HG02981 (cell line): Measurements from ENCODE around the gene OR1F1.
"Not testable (repeated sequence)": the region's sequence is repeated elsewhere in the genome, so short reads cannot be mapped to it uniquely, and the experiment has no call there.

ENCODE experiments used
- ATAC-seq: cut with Tn5 transposase; IDR thresholded peaks from one replicate; pipeline ENCODE4 v1.9.1; 2021; ENCODE audit warnings: mild to moderate bottlenecking, moderate library complexity; ENCODE audit not compliant: unreplicated experiment

OR1F1 gene

GRCh38 chr16:3173892-3174617, 13.9 kb upstream of the OR1F1 start:
- ATAC-seq = no peak

DNA sequence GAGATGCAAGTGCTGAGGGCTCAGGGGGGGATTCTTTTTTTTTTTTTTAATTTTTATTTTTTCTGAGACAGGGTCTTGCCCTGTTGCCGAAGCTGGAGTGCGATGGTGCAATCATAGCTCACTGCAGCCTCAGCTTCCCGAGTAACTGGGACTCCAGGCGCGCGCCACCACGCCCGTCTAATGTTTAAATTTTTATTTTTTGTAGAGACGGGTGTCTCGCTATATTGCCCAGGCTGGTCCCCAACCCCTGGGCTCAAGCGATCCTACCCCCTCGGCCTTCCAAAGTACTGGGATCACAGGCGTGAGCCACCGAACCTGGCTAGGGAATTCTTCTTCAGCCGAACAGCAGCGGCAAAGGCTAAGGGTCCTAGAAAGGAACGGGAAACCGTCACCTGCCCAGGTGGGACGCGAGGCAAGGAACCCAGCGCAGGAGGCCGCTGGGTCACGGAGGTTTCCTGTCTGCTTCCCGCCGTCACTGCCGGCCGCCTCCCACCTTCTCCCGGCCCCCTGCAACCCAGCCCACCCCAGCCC, 13.3 kb upstream of the OR1F1 start:
- ATAC-seq = no peak

DNA sequence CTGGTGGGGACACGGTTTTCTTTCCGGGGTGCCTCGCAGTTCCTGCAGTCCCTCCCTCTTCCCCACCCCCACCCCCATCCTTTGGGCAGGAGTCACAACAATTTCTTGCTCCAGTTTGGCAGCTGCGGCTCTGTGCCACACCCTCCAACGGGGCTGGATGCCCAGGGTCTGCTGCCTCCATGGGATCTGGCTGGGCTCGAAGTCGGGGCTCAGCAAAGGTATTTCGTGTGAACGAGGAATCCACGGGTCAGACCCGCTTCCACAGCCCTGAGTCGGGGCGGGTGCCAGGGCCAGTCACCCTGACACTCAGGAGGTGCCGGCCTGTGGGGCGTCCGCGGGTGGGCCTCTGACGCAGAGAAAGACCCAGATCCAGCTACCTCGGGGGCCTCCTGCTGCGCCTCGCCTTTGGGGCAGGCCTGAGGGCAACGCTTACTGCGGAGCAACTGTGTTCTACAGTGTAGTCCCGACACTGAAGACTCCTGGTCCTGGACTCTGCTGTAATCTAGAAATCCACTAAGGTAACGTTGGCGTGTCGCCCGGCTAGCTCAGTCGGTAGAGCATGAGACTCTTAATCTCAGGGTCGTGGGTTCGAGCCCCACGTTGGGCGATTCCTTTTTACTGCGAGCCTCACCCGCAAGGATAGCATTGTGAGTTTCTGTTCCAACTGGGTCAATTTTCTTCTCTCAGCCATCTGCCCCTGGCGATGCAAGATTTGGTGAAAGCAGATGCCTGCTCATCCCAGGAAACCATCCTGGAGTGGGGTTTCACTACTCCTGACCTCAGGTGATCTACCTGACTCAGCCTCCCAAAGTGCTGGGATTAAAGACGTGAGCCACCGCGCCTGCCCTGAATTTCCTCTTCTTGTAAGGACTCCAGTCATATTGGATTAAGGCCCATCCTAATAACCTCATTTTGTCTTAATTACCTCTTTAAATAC, 12.6 kb upstream of the OR1F1 start:
- no peak for ATAC-seq

- no peak for ATAC-seq
Measured at GRCh38 chr16:3179651-3180050, 8.4 kb upstream of the OR1F1 start.

GRCh38 chr16:3180445-3180878, 7.5 kb upstream of the OR1F1 start:
- no peak for ATAC-seq

- not testable (repeated sequence) for ATAC-seq
Measured at GRCh38 chr16:3182293-3182607, 5.8 kb upstream of the OR1F1 start.

GRCh38 chr16:3182608-3183444, 5.2 kb upstream of the OR1F1 start:
- ATAC-seq = no peak

- no peak for ATAC-seq
Measured at GRCh38 chr16:3183445-3184139, 4.4 kb upstream of the OR1F1 start.

DNA sequence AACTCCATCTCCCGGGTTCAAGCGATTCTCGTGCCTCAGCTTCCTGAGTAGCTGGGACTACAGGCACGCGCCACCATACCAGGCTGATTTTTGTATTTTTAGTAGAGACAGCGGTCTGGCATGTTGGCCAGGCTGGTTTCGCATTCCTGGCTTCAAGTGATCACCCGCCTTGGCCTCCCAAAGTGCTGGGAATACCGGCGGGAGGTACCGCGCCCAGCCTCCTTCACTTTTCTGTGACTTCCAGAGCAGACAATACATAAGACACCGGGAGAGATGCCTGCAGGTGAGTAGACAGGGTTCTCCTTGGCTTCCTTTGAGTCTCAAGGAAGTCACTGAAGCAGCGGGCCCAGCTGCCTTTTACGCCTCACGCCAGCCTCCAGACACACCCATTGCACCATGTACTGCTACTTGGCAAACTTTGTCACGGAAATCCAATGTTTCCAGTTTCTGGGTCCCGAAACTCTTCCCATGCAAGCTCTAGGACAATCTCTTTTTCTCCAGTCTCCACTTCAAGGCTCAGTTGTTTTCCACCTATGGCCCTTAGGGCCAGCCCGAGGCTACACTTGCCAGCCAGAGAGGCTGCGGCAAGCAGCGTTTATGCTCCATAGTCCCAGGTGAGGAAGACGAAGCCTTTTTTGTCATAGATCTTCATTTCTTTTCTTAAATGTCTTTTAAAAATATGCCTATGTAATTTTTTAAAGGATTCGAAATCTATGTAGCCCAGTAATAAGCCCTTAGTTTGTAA, 886 bp upstream of the OR1F1 start:
- ATAC-seq = no peak

- ATAC-seq = no peak
Measured at GRCh38 chr16:3188675-3188924, 596 bp downstream of the OR1F1 start.

GRCh38 chr16:3188925-3189825, 1.2 kb downstream of the OR1F1 start:
- ATAC-seq = no peak

DNA sequence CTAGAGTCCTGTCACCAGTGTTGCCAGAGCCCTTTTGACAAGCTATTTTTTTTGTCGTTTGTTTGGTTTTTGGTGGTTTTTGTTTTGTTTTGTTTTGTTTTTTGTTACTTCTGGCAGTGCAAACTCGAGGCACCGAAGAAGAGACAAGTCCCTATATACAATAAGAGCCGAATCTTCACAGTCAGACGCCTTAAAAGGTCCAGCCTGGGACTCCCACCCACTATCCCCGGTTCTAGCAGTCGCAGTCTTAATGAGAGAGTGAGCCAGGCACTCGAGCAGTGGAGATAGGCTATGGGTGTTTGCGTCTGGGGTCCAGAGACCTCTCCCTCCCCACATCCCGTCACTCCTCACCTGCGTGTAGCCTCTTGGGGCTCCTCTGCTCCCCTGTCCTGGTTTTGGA, 1.9 kb downstream of the OR1F1 start:
- no peak for ATAC-seq

DNA sequence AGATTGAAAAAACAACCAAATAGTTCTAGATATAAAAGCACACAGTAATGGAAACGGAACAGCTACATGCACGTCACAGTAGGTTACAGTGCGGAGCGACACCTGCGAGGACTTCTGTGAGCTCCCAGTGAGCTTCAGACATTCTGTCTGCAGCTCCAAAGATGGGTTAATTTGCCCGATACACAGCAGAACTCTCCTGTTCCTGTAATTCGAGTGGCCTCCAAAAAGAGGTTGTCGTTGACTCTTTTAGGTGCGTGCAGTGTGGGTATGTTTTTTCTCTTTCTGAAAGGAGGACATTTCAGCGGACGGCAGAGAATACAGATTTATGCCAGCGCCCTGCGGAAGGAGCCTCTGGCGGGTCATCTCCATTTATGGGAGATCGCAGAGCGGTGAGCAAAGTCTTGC, 2.9 kb downstream of the OR1F1 start:
- ATAC-seq = no peak

DNA sequence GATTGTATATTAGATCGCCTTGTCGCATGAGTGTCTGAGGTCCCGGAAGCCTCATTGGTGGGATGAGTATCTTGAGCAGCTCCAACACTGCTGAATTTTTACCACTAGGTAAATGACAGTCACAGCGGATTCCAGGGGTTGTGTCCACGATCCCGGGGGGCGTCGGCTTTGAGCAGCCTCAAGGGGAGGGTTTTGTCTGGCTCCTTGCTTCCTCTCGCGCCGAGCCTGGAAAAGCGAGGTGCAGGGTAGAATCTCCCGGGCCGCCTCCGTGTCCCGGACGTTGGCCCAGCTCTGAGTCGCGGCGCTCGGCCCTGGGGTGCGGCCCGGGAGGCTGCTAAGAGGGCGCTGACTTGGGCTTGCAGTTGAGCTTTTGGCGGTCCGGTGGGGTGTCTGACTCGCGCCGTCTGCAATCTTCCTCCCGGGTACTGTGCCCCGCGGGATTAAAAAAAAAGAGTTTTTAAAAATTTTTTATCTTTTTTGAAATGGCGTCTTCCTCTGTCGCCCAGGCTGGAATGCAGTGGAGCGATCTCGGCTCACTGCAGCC, 4.5 kb downstream of the OR1F1 start:
- no peak for ATAC-seq

DNA sequence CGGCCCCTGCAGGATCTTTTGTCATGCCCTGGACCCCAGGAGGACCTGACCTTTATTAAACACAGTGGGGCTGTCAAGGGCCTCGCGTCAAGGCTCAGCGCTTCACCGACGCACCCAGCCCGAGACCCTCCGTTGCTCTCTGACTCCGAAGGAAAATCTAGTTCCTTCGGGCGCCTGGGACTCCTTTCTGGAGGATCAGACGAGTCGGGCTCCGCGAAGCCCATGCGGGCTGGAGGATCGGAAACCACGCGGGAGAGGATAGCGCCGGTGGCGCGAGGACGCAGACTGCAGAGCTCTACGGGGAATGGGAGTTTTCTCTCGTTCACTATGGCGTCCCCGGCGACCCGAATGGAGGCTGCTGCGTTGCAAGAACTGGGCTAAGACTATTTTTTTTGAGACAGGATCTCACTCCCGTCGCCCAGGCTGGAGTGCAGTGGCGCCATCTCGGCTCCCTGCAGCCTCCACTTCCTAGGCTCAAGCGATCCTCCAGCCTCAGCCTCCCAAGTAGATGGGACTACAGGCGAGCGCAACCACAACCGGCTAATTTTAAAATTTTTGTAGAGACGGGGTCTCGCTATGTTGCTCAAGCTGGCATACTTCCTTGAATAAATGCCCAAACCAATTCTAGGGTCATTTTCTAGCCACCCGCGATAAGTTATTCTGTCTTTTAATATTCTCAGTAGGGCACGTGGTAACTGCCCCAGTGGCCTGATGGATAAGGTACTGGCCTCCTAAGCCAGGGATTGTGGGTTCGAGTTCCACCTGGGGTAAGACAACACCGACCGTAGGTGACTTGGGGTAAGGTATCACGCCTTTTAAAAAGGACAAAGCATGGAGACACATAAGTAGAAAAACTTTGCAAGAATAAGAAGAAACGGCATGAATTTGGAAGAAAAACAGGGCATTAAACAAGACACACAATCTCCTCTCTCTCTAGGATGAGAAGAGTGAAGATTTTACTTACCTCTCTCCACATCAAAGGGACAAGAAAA, 5.5 kb downstream of the OR1F1 start:
- no peak for ATAC-seq

DNA sequence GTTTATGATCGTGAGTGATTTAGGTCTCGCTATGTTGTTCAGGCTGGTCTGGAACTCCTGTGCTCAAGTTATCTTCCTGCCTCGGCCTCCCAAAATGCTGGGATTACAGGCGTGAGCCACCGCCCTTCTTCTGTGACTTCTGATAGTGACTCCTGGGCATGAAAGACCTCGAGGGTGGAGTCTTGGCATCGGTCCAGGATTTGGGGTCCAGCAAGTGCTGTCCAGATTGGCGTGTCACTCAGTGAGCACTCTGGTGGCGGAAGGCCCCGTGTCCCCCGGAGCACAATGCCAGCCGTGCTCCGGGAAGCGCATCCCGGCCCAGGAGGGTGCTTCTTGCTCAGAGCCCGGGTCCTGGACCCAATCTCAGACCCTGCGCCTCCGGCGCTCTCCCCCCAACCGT, 6.8 kb downstream of the OR1F1 start:
- ATAC-seq = no peak

DNA sequence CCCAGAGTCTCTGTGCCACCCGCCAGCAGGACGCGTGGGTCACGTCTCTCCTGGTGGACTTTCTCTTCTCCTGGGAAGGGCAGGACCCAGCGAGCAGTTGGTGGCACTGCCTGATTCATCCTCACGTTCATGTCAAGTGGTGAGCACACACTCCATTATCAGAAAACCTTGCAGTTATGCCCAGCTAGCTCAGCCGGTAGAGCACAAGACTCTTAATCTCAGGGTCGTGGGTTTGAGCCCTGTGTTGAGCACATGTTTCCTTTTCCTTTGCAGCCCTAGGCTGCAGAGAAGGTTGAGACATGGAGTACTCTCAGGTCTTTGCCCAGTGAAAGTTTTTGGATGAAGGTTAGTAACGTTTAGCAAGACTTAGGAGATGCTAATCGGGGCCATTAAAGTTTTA, 8.0 kb downstream of the OR1F1 start:
- ATAC-seq = no peak
